Measurements from ENCODE around the gene CUEDC1. TPM values are rescaled to one million over a fixed set of nuclear protein-coding genes. Genes with fewer than 3 reads are reported as not detected.

Gene CUEDC1
- total RNA-seq, 1 donor from 2014 or later: 37.0 TPM

GRCh38 chr17:57972151-57972550, 16.9 kb upstream of the CUEDC1 start:
- H3K36me3 Mint-ChIP-seq: peaks cover 27% of the 10 kb centered on the region
- no peak for TF ChIP-seq CTCF (IDR thresholded peaks at IDR 0.05; ENCODE audit: unreplicated experiment)
- H3K4me3 Mint-ChIP-seq: no peak overlapping the region
- no peaks in the 10 kb centered on the region for H3K9me3 Mint-ChIP-seq
- no peaks in the 10 kb centered on the region for H3K27me3 Mint-ChIP-seq (ENCODE audit: low read depth)
- peaks cover 9% of the 10 kb centered on the region for H3K4me1 Mint-ChIP-seq
- DNase-seq (ENCODE audit: low spot score in 2 of 2, unreplicated experiment in 2 of 2): peak in 1 of 2 experiments; percentile 14
- H3K27ac Mint-ChIP-seq: no peak overlapping the region

- H3K4me3 Mint-ChIP-seq: no peak overlapping the region
- H3K4me1 Mint-ChIP-seq: peaks cover 9% of the 10 kb centered on the region
- H3K9me3 Mint-ChIP-seq: no peaks in the 10 kb centered on the region
- H3K27me3 Mint-ChIP-seq (ENCODE audit: low read depth): no peaks in the 10 kb centered on the region
- H3K36me3 Mint-ChIP-seq: peaks cover 24% of the 10 kb centered on the region
- TF ChIP-seq CTCF (IDR thresholded peaks at IDR 0.05; ENCODE audit: unreplicated experiment): no peak
- H3K27ac Mint-ChIP-seq: peak overlapping the region; percentile 13
- DNase-seq (ENCODE audit: low spot score in 2 of 2, unreplicated experiment in 2 of 2): peak in 1 of 2 experiments; percentile 19
These were observed 16.4 kb upstream of the CUEDC1 start for GRCh38 chr17:57971572-57971971.

- Mint-ChIP-seq H3K27me3 (ENCODE audit: low read depth) (no peaks in the 10 kb centered on the region), H3K36me3 (peaks cover 17% of the 10 kb centered on the region), H3K4me1 (peaks cover 9% of the 10 kb centered on the region), H3K9me3 (no peaks in the 10 kb centered on the region), H3K27ac (peak overlapping the region; percentile 31), H3K4me3 (no peak overlapping the region)
- peak in 1 of 2 experiments; percentile 13 for DNase-seq (ENCODE audit: low spot score in 2 of 2, unreplicated experiment in 2 of 2)
- TF ChIP-seq CTCF (IDR thresholded peaks at IDR 0.05; ENCODE audit: unreplicated experiment): no peak
These were observed 15.5 kb upstream of the CUEDC1 start for GRCh38 chr17:57970710-57971109.

- Mint-ChIP-seq H3K36me3 (peaks cover 3% of the 10 kb centered on the region), H3K27me3 (ENCODE audit: low read depth) (no peaks in the 10 kb centered on the region), H3K27ac (no peak overlapping the region), H3K4me1 (peaks cover 9% of the 10 kb centered on the region), H3K4me3 (no peak overlapping the region), H3K9me3 (no peaks in the 10 kb centered on the region)
- no peak for TF ChIP-seq CTCF (IDR thresholded peaks at IDR 0.05; ENCODE audit: unreplicated experiment)
- peak in 1 of 2 experiments; percentile 20 for DNase-seq (ENCODE audit: low spot score in 2 of 2, unreplicated experiment in 2 of 2)
These were observed 13.2 kb upstream of the CUEDC1 start for GRCh38 chr17:57968456-57968855.

- Mint-ChIP-seq H3K4me3 (no peak overlapping the region), H3K9me3 (no peaks in the 10 kb centered on the region), H3K27ac (no peak overlapping the region), H3K36me3 (no peaks in the 10 kb centered on the region), H3K4me1 (peaks cover 2% of the 10 kb centered on the region), H3K27me3 (ENCODE audit: low read depth) (no peaks in the 10 kb centered on the region)
- TF ChIP-seq CTCF (IDR thresholded peaks at IDR 0.05; ENCODE audit: unreplicated experiment): no peak
- DNase-seq (ENCODE audit: low spot score in 2 of 2, unreplicated experiment in 2 of 2): peak in 1 of 2 experiments; percentile 17
These were observed 11.7 kb upstream of the CUEDC1 start for GRCh38 chr17:57966875-57967274.

- no peak for DNase-seq (ENCODE audit: low spot score in 2 of 2, unreplicated experiment in 2 of 2)
- Mint-ChIP-seq H3K27me3 (ENCODE audit: low read depth) (no peaks in the 10 kb centered on the region), H3K4me3 (no peak overlapping the region), H3K36me3 (no peaks in the 10 kb centered on the region), H3K27ac (no peak overlapping the region), H3K4me1 (no peaks in the 10 kb centered on the region), H3K9me3 (no peaks in the 10 kb centered on the region)
- TF ChIP-seq CTCF (IDR thresholded peaks at IDR 0.05; ENCODE audit: unreplicated experiment): no peak
These were observed 11.0 kb upstream of the CUEDC1 start for GRCh38 chr17:57966246-57966645.

Data from mesothelial cell of epicardium (in vitro differentiated cells).